HL-60/S4 treated with phorbol 12-myristate 13-acetate at 8.2 ng/mL for 4 days and 3 days (cell line): ENCODE data around the gene MCTP2.

Experiments used
- in situ Hi-C: fragments of 300-500 bp; cut with MboI; formaldehyde crosslinking; loops from 2 replicates; pipeline ENCODE4 v1.15.0; 2022; ENCODE audit warnings: low sequenced_read_pairs

MCTP2 gene

DNA sequence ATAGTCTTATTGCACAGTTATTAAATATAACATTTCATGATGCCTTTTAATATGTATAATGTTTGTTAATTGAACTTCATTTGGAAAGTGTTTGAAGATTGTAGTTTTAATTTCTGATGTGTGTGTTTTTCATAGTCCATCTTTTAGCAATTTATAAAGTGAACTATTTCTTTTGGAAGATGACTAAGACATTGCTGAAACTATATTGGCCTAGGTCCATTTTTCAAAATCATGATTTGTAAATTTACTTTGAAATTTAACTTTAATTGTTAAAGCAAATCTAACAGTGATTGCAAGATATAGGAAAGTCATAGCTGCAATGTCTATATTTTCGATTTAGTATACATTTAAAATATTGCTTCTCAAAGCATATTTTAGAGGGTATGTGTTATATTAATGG lies 30.8 kb downstream of the MCTP2 start:
- in situ Hi-C loops = no loop called here

DNA sequence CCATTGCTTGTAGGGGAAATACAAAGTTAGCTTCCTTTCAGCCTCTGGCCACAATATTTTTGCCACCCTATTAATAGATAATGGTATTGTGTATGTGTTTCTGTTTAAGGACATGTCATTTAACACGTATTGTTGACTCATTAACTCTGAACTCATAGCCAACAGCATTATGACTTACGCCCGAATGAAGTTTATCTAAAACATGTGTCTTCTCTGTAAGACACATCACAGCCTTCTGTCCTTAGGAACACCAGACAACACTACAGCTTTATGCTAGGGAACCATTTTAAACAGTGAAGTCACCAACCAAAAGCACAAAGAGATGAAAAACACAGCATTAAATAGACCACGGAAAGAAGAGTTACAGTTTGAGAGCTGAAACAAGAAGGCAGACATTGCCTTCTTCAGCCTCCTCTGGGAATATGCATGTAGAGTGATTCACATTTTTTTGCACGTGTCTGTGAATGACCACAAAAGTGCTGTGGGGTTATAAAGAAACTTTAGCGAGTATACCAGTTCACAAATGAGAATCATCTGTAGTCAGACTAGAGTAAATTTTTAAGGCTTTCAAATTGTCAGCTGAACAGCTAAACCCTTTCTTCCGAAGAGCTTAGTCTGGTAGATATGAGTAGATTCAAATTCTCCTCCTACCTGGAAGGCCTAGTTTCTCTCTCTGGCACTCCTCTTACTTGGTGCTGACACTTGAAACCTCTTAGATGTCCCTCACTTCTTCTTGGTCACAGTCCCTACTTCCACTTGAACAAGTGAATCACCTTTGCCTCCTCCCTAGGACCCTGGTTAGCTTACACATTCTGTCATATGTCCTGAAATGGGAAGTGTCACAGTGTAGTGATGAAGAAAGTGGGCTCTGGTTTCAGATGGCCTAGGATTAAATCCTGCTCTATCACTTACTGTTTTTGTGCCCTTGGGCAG lies 32.2 kb downstream of the MCTP2 start:
- in situ Hi-C loops = no loop called here

DNA sequence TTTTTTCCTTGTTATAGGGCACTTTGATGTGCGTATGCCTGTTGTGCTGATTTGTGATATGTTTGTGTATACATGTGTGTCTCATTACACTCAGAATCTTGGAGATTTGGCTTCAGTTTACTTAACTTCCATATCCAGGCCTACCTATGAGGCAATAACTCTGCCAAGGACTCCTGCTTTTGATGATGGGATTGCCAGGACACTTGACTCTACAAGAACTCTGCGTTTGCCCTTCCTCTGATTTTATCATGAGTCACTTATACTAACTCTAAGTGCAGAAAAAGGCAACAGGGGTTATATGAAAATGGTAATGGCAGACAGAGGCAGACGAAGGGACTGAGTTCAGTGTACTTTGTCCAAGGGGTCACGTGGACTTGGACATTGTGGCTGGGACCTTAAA lies 33.6 kb downstream of the MCTP2 start:
- in situ Hi-C loops = no loop called here

DNA sequence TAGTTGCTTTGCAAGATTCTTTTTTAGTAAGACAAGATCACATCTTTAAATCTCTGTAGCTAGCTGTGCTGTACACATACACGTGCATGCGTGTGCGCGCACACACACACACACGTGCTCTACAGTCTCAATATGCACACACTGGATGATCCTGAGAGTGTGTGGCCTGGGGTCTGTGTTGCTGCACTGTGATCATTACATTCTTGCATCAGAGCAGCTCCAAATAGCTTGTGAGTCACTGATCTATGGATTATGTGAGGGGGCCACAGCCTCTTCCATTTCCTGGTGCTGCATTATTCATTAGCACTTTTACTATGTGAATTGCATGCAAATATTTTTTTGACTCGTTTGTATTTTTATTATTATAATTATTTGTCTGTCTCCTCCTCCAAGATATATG lies 34.6 kb downstream of the MCTP2 start:
- in situ Hi-C loops = no loop called here

DNA sequence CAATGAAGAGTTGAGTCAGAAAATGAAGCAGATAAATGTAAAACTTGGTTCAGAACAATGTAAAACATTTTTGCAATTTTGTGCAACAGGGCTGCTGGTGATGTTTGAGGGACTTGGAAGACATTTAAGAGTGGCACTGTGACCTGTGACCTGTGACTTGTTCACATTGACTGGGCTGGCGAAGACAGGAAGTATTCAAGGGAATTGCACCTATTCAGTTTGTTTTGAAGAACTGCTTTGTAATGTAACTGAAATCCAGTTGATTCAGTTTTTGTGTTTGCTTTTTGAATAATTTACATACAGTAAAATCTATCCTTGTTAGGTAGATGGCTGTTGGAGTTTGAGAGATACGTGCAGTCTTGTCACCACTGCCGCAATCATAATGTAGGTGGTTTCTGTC lies 35.4 kb downstream of the MCTP2 start:
- in situ Hi-C loops = no loop called here

DNA sequence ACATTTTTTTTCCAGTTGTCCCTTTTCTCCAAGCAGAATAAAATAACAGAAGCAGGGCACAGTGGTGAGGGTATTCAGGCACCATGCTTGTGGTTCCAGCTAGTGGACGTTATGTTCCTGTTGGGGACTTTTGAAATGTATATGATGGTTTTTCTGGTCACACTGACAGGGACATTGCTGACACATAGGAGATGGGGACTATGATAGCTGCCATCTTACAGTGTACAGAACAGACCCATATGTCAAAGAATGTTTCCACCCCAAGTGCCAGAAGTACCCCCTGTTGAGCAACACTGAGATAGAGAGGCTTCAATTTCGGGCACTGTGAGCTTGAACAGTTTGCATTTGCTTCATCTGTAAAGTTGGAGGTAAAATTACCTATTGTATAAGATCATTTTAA lies 38.6 kb downstream of the MCTP2 start:
- in situ Hi-C loops = no loop called here

DNA sequence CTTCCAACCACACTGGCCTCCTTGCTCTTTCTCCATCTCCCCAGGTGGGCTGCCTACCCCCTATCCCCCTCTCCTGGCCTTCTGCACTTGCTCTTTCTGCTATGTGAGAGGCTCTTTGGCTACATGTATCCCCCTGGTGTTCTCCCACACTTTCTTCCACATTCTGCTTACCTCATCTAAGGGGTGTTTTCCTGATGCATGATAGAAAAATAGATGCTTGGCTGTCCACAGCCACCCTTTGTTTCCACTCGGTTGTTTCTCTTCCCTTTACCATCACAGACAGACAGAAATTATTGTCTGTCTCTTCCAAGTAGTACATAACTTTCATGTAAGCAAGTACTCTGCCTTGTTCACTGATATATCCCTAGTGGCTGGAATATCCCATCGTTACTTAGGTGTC lies 39.2 kb downstream of the MCTP2 start:
- in situ Hi-C loops = no loop called here

DNA sequence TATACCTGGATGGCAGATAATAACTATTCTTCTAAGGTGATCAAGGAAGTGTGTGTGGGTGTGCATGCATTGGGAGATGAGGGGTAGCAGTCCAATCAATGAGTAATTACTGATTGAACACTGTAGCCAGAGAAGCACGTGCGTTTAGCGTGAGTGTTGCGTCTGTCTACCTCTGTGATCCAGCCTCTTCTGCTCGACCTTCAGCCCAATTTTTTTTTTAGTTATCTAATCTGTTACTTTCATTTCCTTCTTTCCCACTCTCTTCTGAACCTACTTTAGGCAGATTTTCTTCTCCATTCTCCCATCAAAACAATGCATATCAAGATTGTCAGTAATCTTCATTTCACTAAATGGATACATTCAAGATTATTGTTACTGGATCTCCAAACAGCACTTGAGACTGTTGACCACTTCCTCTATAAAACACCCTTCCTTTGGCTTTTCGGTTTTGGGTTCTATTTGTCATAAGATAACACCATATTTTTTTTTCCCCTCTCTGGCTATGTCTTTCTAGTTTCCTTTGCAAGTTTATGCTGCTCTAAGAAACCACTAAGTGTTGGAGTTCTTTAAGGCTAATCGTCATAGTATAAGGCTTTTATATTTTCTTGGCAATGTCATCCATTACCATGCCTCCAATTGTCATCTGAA lies 41.0 kb downstream of the MCTP2 start:
- in situ Hi-C loops = no loop called here

DNA sequence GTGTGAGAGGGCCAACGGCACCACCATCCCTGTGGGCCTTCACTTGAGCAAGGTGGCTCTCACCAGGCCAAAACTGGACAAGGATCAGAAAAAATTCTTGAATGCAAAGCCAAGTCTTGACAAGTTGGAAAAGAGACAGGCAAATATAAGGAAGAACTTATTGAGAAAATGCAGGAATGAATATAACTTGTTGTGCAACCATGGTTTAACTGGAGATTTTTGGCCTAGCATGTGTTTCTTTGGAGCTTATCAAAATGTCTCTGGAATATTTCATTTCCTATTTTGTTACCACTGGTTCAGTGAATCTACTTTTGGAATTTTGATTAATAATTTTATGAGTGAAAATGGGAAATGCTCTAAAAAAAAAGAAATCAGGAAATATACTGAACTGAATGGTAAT lies 42.5 kb downstream of the MCTP2 start:
- in situ Hi-C loops = no loop called here

DNA sequence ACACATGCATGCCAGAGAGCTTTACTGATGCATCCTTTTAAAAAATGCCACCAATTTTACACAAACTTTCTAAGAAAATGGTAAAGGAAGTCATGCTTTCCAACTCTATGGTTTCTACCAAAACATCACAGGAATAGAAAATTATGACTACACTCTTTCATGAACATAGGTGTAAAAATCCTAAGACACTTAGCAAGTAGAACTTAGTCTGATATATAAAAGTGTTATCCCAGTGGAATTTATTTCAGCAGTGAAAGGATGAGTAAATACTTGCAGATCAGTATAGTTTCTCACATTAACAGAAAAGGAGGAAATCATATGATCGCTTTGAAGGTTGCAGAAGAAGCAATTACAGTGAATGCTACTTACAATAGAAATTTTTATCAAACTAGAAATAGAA lies 43.4 kb downstream of the MCTP2 start:
- in situ Hi-C loops = no loop called here

DNA sequence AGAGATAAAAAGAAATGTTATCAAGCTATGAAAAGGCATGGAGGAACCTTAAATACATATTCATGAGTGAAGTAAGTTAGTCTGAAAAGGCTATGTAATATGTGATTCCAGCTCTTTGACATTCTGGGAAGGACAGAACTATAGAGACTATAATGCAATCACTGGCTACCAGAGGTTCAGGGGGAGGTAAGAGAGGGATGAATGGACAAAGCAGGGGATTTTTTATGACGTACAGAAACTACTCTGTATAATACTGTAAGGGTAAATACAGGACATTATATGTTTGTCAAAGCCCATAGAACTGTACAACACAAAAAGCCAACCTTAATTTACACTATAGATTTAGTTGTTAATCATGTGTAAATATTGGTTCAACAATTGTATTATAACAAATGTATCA lies 46.1 kb downstream of the MCTP2 start:
- in situ Hi-C loops = no loop called here

DNA sequence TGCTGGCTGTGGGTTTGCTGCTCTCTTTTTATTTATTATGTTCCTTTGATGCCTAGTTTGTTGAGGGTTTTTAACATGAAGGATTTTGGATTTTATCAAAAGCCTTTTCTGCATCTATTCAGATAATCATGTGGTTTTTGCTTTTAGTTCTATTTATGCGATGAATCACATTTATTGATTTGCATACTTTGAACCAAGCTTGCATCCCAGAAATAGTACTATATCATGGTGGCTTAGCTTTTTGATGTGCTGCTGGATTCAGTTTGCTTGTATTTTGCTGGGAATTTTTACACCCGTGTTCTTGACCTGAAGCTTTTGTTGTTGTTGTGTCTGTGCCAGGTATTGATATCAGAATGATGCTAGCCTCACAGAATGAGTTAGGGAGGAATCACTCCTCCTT lies 48.4 kb downstream of the MCTP2 start:
- in situ Hi-C loops = no loop called here

DNA sequence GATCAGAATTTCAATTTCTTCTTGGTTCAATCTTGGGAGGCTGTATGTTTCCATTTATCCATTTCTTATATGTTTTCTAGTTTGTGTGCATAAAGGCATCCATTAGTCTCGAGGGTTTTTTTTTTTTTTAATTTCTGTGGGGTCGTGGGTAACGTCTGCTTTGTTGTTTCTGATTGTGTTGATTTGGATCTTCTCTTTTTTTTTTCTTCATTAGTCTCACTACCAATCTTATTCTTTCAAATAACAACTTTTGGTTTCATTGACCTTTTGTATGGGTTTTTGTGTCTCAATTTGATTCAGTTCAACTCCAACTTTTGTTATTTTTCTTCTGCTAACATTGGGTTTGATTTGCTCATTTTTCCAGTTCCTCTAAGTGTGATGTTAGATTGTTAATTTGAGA lies 48.9 kb downstream of the MCTP2 start:
- in situ Hi-C loops = no loop called here

DNA sequence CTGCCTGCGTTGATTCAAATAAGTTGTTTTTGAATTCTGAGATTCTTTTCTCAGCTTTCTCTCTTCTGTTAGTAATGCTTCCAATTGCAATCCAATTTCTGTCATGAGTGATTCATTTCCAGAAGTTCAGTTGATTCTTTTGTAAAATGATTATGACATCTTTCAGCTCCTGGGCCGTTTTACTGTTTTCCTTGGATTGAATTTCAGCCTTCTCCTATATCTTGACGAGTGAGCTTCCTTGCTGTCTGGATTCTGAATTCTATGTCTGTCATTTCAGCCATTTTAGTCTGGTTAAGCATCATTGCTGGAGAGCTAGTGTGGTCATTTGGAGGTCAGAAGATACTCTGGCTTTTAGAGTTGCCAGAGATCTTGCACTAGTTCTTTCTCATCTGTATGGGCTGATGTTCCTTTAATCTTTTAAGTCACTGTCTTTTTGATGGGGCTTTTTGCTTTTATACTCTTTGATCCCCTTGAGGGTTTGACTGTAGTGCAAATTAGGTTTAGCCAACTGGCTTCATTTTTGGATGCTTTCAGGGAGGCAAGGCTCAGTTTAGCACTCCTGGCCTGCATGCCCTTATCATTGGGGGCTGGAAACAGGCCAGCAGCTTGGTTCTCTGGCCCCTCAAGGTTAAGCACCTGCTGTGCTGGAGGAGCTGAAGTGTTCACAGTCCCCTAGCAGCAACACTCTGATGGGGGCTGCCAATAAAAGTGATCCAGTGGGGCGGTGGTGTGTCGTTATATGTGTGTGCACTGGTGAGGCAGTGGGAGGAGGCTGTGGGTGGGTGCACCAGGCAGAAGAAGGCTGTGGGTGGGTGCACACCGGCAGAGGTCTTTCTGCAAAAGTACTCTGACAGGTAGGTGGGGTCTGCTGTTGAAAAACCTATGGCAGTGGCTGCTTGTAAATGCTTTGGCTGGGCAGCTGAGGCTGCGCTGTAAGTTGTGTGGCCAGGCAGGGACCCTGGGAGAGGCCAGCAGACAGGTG lies 51.2 kb downstream of the MCTP2 start:
- in situ Hi-C loops = no loop called here

DNA sequence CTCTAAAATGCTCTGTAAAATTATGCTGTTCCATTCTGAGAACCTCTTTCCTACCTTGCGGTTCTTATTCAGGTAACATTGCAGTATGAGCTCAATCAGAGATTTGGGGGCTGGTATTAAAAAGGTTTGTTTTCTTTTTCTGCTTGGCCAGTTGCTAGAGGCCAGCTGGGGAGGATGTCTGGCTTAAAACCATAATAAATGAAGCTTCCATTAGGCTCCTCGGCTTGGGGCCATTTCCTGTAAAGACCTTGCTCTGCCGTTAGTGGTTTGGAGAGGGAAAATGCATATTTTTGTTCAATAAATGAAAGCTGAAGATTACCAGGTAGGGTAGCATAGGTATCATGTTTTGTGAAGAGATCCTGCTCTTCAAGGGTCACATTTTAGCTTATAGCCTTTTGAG lies 55.2 kb downstream of the MCTP2 start:
- in situ Hi-C loops = no loop called here

DNA sequence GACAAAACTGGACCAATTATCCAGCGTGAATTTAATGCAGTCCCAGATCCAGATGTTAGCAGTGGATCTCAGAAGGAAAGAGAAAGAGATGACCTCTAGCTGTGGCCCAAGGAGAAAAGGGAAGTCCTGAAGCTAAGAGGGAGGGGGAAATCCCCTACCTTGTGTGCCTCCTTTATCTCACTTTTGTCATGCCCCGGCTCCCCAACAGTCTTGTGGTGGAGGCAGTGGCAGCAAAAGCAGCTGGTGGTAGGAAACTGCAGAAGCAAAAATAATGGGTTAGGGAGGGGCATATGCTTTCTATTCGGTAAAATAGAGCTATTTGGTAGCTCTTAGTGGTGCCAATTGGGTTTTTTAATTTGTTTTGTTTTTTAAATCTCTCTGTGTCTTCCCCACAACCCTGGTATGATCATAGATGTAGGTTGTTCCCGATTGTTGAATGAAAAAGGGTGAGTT lies 56.5 kb downstream of the MCTP2 start:
- in situ Hi-C loops = no loop called here

DNA sequence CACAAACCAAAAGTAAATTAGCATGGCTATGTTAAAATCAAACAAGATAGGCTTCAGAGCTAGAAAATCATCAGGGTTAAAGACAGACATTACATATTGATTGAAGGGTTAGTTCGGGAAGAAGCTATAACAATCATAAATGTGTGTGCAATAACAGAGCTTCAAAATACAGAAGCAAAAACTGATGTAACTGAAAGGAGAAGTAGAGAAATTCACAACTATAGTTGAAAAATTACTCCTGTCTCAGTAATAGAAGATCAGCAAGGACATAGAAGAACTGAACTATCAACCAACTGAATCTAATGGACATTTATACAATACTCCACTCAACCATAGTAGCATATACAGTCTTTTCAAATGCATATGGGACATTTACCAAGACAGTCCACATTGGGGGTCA lies 59.4 kb downstream of the MCTP2 start:
- in situ Hi-C loops = no loop called here

DNA sequence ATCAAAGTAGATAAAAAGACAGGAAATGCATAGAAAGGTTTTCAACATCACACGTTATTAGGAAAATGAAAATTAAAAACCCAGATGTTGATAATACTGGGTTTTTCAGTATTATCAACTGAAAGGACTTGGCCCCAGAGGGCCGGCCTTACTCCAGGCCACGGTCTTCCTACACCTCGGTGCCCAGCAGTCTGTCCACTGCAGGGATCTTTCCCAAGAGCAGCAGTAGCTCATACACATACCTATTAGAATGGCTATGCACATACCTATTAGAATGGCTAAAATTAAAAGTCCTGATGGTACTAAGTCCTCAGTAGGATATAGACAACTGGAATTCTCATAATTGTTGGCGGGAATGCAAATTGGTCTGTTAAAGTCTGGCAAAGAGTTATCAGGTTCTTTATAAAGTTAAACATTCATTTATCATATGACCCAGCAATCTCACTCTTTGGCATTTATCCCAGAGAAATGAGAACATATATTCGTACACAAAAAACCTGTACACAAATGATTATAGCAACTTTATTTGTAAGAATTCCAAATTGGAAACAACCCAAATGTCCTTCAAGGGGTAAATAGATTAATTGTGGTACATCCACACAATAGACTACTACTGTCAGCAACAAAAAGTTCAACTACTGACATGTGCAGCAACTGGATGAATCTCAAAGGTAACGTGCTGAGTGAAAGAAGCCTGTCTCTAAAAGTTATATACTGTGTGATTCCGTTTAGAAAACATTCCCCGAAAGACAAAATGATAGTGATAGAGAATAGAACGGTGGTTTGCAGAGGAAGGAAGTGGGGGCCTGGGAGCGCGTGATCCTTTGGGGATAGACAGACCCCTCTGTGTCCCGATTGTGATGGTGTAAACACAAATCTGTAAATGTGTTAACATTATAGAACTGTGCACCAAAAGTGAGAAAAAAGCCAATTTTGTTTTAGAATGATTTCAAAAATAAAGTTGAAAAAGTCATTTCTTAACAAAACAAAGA lies 62.3 kb downstream of the MCTP2 start:
- in situ Hi-C loops = no loop called here

DNA sequence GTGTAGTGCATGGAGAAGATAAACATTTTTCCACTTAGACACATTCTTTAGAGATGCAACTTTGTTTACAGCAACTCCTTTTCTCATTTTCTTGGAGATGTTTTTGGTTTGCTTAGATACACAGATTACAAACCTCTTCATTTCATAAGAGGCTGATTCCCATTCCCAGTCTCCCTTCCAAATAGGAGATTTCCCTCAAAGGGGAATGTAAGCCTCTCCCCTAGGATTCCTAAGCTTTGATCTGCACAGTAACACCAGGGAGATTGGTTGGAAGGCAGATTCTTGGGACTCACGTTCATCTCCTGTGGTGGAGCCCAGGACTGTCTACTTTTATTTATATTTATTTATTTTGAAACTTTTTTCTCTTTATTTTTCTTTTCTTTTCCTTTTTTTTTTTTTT lies 63.2 kb downstream of the MCTP2 start:
- in situ Hi-C loops = no loop called here

DNA sequence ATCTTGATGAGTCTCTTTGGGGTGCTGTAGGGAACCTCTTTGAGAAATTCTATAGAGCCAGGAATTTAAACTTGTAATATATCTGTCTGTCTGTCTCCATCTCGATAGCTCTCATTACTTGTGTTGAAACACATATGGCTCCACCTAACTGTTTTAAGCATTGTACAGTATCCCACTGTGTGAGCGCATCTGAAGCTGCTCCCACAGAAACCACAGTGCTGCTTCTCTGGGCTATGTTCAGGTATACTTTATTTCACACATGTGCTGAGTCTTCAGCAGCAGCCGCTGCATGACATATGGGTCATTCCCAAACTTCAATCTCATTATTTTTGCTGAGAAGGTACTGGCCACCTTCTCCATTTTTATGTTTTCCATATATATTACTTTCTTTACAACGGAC lies 63.9 kb downstream of the MCTP2 start:
- in situ Hi-C loops = no loop called here
